ENCODE results near the gene CNOT6L.

Gene CNOT6L

DNA sequence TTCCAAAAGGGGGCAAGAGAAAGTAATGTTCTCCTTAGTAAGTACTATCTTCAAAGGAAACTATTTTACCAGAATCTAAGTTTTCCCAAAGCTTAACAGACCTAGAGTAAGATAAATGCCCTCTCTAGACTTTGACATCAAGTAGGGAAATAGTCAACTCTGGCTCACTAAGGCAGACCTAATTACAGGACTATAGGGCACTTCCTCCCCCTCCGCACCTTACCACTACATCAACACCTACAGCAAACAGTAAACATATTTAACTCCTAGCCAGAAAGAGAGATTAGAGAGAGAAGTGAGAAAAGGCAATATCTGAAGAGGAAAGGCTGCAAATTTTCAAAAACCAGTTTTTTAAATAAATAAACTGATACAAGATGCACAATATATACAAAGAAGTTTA is 60.4 kb downstream of the CNOT6L start:
- TF ChIP-seq SPI1 (IDR thresholded peaks at IDR 0.05; ENCODE audit: borderline replicate concordance, low read depth), result no peak
- no peak for TF ChIP-seq POLR2AphosphoS5 (IDR thresholded peaks at IDR 0.05; ENCODE audit: low read depth)
- TF ChIP-seq, protein P1, sequence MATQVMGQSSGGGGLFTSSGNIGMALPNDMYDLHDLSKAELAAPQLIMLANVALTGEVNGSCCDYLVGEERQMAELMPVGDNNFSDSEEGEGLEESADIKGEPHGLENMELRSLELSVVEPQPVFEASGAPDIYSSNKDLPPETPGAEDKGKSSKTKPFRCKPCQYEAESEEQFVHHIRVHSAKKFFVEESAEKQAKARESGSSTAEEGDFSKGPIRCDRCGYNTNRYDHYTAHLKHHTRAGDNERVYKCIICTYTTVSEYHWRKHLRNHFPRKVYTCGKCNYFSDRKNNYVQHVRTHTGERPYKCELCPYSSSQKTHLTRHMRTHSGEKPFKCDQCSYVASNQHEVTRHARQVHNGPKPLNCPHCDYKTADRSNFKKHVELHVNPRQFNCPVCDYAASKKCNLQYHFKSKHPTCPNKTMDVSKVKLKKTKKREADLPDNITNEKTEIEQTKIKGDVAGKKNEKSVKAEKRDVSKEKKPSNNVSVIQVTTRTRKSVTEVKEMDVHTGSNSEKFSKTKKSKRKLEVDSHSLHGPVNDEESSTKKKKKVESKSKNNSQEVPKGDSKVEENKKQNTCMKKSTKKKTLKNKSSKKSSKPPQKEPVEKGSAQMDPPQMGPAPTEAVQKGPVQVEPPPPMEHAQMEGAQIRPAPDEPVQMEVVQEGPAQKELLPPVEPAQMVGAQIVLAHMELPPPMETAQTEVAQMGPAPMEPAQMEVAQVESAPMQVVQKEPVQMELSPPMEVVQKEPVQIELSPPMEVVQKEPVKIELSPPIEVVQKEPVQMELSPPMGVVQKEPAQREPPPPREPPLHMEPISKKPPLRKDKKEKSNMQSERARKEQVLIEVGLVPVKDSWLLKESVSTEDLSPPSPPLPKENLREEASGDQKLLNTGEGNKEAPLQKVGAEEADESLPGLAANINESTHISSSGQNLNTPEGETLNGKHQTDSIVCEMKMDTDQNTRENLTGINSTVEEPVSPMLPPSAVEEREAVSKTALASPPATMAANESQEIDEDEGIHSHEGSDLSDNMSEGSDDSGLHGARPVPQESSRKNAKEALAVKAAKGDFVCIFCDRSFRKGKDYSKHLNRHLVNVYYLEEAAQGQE (IDR thresholded peaks at IDR 0.05; ENCODE audit: insufficient replicate concordance, low read depth), result no peak
- TF ChIP-seq GABPA (IDR thresholded peaks at IDR 0.05; ENCODE audit: low read depth), result no peak
- TF ChIP-seq, protein P2, sequence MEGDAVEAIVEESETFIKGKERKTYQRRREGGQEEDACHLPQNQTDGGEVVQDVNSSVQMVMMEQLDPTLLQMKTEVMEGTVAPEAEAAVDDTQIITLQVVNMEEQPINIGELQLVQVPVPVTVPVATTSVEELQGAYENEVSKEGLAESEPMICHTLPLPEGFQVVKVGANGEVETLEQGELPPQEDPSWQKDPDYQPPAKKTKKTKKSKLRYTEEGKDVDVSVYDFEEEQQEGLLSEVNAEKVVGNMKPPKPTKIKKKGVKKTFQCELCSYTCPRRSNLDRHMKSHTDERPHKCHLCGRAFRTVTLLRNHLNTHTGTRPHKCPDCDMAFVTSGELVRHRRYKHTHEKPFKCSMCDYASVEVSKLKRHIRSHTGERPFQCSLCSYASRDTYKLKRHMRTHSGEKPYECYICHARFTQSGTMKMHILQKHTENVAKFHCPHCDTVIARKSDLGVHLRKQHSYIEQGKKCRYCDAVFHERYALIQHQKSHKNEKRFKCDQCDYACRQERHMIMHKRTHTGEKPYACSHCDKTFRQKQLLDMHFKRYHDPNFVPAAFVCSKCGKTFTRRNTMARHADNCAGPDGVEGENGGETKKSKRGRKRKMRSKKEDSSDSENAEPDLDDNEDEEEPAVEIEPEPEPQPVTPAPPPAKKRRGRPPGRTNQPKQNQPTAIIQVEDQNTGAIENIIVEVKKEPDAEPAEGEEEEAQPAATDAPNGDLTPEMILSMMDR (IDR thresholded peaks at IDR 0.05; ENCODE audit: insufficient read depth, low read length), result no peak
- no peak for DNase-seq (ENCODE audit: low read depth in 1 of 2, low spot score in 1 of 2)
- H3K27me3 ChIP-seq (ENCODE audit: insufficient read depth, poor library complexity, severe bottlenecking), result no peaks in the 10 kb centered on the region
- no peak overlapping the region for H3K4me3 ChIP-seq (replicated peaks; ENCODE audit: insufficient read depth, low read length)
- no peak overlapping the region for H3K27ac ChIP-seq (replicated peaks)

DNA sequence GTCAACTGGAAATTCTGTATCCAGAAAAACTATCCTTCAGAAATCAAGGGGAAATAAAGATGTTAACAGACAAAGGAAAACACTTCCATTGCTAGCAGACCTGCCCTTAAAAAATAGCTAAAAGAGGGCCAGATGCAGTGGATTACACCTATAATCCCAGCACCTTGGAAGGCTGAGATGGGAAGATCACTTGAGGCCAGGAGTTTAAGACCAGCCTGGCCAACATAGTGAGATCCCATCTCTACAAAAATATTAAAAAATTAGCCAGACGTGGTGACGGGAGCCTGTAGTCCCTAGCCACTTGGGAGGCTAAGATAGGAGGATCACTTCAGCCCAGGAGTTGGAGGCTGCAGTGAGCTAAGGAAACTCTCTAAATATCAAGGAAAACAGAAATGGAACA is 67.4 kb downstream of the CNOT6L start:
- TF ChIP-seq, protein P1 (IDR thresholded peaks at IDR 0.05; ENCODE audit: insufficient replicate concordance, low read depth), result no peak
- TF ChIP-seq POLR2AphosphoS5 (IDR thresholded peaks at IDR 0.05; ENCODE audit: low read depth), result no peak
- no peak for TF ChIP-seq GABPA (IDR thresholded peaks at IDR 0.05; ENCODE audit: low read depth)
- TF ChIP-seq SPI1 (IDR thresholded peaks at IDR 0.05; ENCODE audit: borderline replicate concordance, low read depth), result no peak
- TF ChIP-seq, protein P2 (IDR thresholded peaks at IDR 0.05; ENCODE audit: insufficient read depth, low read length), result no peak
- no peak for DNase-seq (ENCODE audit: low read depth in 1 of 2, low spot score in 1 of 2)
- H3K27ac ChIP-seq (replicated peaks), result no peak overlapping the region
- H3K27me3 ChIP-seq (ENCODE audit: insufficient read depth, poor library complexity, severe bottlenecking), result no peaks in the 10 kb centered on the region
- H3K4me3 ChIP-seq (replicated peaks; ENCODE audit: insufficient read depth, low read length), result no peak overlapping the region

DNA sequence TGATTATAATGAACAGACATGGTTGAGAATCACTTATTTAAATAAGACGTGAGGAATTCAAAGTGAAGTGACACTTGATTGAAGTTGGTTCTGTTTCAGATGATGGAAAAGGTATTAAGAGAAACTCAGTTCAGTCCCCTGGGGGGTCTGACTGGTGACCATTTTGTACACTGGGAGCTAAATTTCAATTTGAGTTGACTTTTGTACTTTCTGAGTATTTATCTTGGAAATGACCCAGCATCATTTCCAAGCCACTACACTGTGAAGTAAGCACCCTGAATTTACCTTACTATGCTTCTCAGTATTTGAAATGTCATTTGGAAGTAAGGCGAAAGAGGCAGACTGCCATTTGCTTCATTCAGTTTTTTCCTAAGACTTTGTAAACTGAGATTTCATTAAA is 73.4 kb downstream of the CNOT6L start:
- Histone ChIP-seq H3K4me3 (replicated peaks; ENCODE audit: insufficient read depth, low read length) (no peak overlapping the region), H3K27me3 (ENCODE audit: insufficient read depth, poor library complexity, severe bottlenecking) (no peaks in the 10 kb centered on the region), H3K27ac (replicated peaks) (no peak overlapping the region)
- DNase-seq (ENCODE audit: low read depth in 1 of 2, low spot score in 1 of 2), result no peak
- TF ChIP-seq SPI1 (IDR thresholded peaks at IDR 0.05; ENCODE audit: borderline replicate concordance, low read depth), result no peak
- TF ChIP-seq GABPA (IDR thresholded peaks at IDR 0.05; ENCODE audit: low read depth), result no peak
- TF ChIP-seq POLR2AphosphoS5 (IDR thresholded peaks at IDR 0.05; ENCODE audit: low read depth), result no peak
- TF ChIP-seq, protein P2 (IDR thresholded peaks at IDR 0.05; ENCODE audit: insufficient read depth, low read length), result no peak
- TF ChIP-seq, protein P1 (IDR thresholded peaks at IDR 0.05; ENCODE audit: insufficient replicate concordance, low read depth), result no peak
